IMR-90 (cell line): ENCODE results near the gene FKRP. TPM values are rescaled to one million over a fixed set of nuclear protein-coding genes. Genes with fewer than 3 reads are reported as not detected.
A peak's percentile ranks its signal among the peaks of the same experiment; 100 is the strongest.

Source experiments
- ATAC-seq: fragments of 200-7000 bp; cut with Tn5 transposase; 2 replicates; pipeline ENCODE4 v1.9.1; 2020; ENCODE audit warnings: low read depth, mild to moderate bottlenecking, moderate library complexity
- BruUV-seq: library from RNA; stranded (reverse); fragments of 400-500 nt; replicated peaks from 2 replicates; lab custom pipeline; 2021; lab: Mats Ljungman, UMichigan
- CTCF ChIA-PET: fragments of 300-600 bp; formaldehyde crosslinking; extraction: SDS; loops from one replicate; lab custom pipeline; 2021; ENCODE audit warnings: antibody characterized with exemption; lab: Yijun Ruan, JAX
- POLR2A ChIA-PET: fragments of 300-600 bp; sonication (Branson Sonifier 250); formaldehyde crosslinking; loops from one replicate; lab custom pipeline; 2022; ENCODE audit warnings: antibody characterized with exemption; ENCODE audit not compliant: unreplicated experiment; lab: Charles Lee
- DNase-seq: peaks from one replicate; pipeline ENCODE4 v3.0.0; 2013
- H2AFZ ChIP-seq: replicated peaks from 2 replicates; pipeline ENCODE3; 2013; ENCODE audit warnings: low read length, mild to moderate bottlenecking; ENCODE audit not compliant: poor library complexity
- H2AK5ac ChIP-seq: 2 replicates; pipeline ENCODE4 v1.6.1; 2013; ENCODE audit warnings: low read depth, low read length, inconsistent platforms
- H2AK9ac ChIP-seq: replicated peaks from 2 replicates; pipeline ENCODE3; 2013; ENCODE audit warnings: mild to moderate bottlenecking, low read depth, low read length, moderate library complexity; ENCODE audit not compliant: poor library complexity
- H2BK120ac ChIP-seq: 2 replicates; pipeline ENCODE4 v1.6.1; 2013; ENCODE audit warnings: low read depth, low read length, inconsistent platforms
- H2BK15ac ChIP-seq: 3 replicates; pipeline ENCODE4 v1.6.1; 2013; ENCODE audit warnings: low read depth, low read length, inconsistent platforms
- H2BK20ac ChIP-seq: 2 replicates; pipeline ENCODE4 v1.6.1; 2013; ENCODE audit warnings: low read depth, mild to moderate bottlenecking, inconsistent platforms, low read length, moderate library complexity
- H2BK5ac ChIP-seq: 2 replicates; pipeline ENCODE4 v1.6.1; 2013; ENCODE audit warnings: mild to moderate bottlenecking, low read depth, low read length, inconsistent platforms; ENCODE audit not compliant: poor library complexity, severe bottlenecking
- H3K14ac ChIP-seq: replicated peaks from 2 replicates; pipeline ENCODE4 v1.6.1; 2013; ENCODE audit warnings: low read depth, low read length, inconsistent platforms
- H3K18ac ChIP-seq: 2 replicates; pipeline ENCODE4 v1.6.1; 2013; ENCODE audit warnings: low read depth, low read length, control low read depth
- H3K23ac ChIP-seq: 2 replicates; pipeline ENCODE4 v1.6.1; 2013; ENCODE audit warnings: low read depth, low read length, inconsistent platforms
- H3K27ac ChIP-seq: 2 replicates; pipeline ENCODE4 v1.5.1; 2013; ENCODE audit warnings: mild to moderate bottlenecking, control low read depth, low read length; ENCODE audit not compliant: insufficient read depth
- H3K27me3 ChIP-seq: 2 replicates; pipeline ENCODE4 v1.6.1; 2013; ENCODE audit warnings: low read length; ENCODE audit not compliant: control insufficient read depth, insufficient read depth
- H3K36me3 ChIP-seq: 2 replicates; pipeline ENCODE4 v1.6.1; 2013; ENCODE audit warnings: low read length, mixed read lengths; ENCODE audit not compliant: control insufficient read depth, insufficient read depth
- H3K4ac ChIP-seq: 2 replicates; pipeline ENCODE4 v1.6.1; 2013; ENCODE audit warnings: low read depth, low read length, inconsistent platforms
- H3K4me1 ChIP-seq: 2 replicates; pipeline ENCODE4 v1.6.1; 2013; ENCODE audit warnings: low read length, mixed read lengths; ENCODE audit not compliant: control insufficient read depth, insufficient read depth
- H3K4me2 ChIP-seq: 2 replicates; pipeline ENCODE4 v1.6.1; 2013; ENCODE audit warnings: low read depth, mild to moderate bottlenecking, control low read depth, low read length, moderate library complexity
- H3K4me3 ChIP-seq: 2 replicates; pipeline ENCODE4 v1.5.1; 2013; ENCODE audit warnings: low read depth, mild to moderate bottlenecking, control low read depth, low read length, moderate library complexity; ENCODE audit not compliant: insufficient read depth
- H3K56ac ChIP-seq: 2 replicates; pipeline ENCODE4 v1.6.1; 2013; ENCODE audit warnings: low read length, inconsistent platforms; ENCODE audit not compliant: insufficient read depth; ENCODE audit errors: extremely low read depth
- H3K79me1 ChIP-seq, 2 experiments: 2 replicates each; pipeline ENCODE4 v1.6.1; 2013; ENCODE audit warnings: low read length in 2 of 2, inconsistent platforms in 1 of 2, low read depth in 1 of 2
- H3K9ac ChIP-seq: 2 replicates; pipeline ENCODE4 v1.6.1; 2013; ENCODE audit warnings: low read depth, low read length, control low read depth
- H3K9me1 ChIP-seq: 2 replicates; pipeline ENCODE4 v1.6.1; 2013; ENCODE audit warnings: low read length, inconsistent platforms; ENCODE audit not compliant: insufficient read depth
- H3K9me3 ChIP-seq: 2 replicates; pipeline ENCODE4 v1.6.1; 2013; ENCODE audit warnings: low read length; ENCODE audit not compliant: control insufficient read depth, insufficient read depth
- H4K20me1 ChIP-seq: 2 replicates; pipeline ENCODE4 v1.6.1; 2013; ENCODE audit warnings: low read length, inconsistent platforms; ENCODE audit not compliant: insufficient read depth
- H4K5ac ChIP-seq: 2 replicates; pipeline ENCODE4 v1.6.1; 2013; ENCODE audit warnings: mild to moderate bottlenecking, low read depth, low read length, control low read depth
- H4K8ac ChIP-seq, 2 experiments: 2 replicates each; pipeline ENCODE4 v1.6.1; 2013; ENCODE audit warnings: low read depth in 2 of 2, low read length in 2 of 2, control low read depth in 1 of 2, inconsistent platforms in 1 of 2
- H4K91ac ChIP-seq: 2 replicates; pipeline ENCODE4 v1.6.1; 2013; ENCODE audit warnings: low read depth, low read length, inconsistent platforms; ENCODE audit not compliant: insufficient read depth
- POLR2A ChIP-seq: IDR thresholded peaks from 2 replicates; pipeline ENCODE4 v1.6.1; 2012; ENCODE audit warnings: mild to moderate bottlenecking, low read depth, low read length
- USF2 ChIP-seq: fragments of 150-350 bp; IDR thresholded peaks from 2 replicates; pipeline ENCODE4 v1.6.1; 2017; ENCODE audit warnings: mild to moderate bottlenecking, antibody characterized with exemption, low read length, low read depth
- WGBS, 2 experiments: methylation state at CpG; one replicate each; pipeline versions ENCODE4 v1.1.5 to v1.1.7; 2013; ENCODE audit warnings: missing lambda C conversion rate in 2 of 2; ENCODE audit not compliant: insufficient read length in 1 of 2; ENCODE audit errors: extremely low coverage in 2 of 2; 5-methylcytosine and 5-hydroxymethylcytosine counted together
- dilution Hi-C: fragments of 300-500 bp; cut with HindIII; formaldehyde crosslinking; loops from one replicate; pipeline ENCODE4 v1.14.3; 2018; ENCODE audit warnings: low sequenced_read_pairs; ENCODE audit not compliant: unreplicated experiment
- in situ Hi-C: fragments of 300-500 bp; cut with MboI; formaldehyde crosslinking; loops from 3 replicates; pipeline ENCODE4 v1.14.3; 2019; ENCODE audit warnings: low sequenced_read_pairs, inconsistent platforms, mixed read lengths
- intact Hi-C: fragments of 100-400 bp; cut with micrococcal nuclease; formaldehyde crosslinking; loops from 2 replicates; pipeline ENCODE4 v1.10.0; 2022
- polyA plus RNA-seq, 3 experiments: library from polyadenylated mRNA; depleted of rRNA; stranded (reverse); fragments of >200 nt; gene quantifications; 2 replicates each; pipeline ENCODE4 v1.2.3, GENCODE V29; 2012; ENCODE audit warnings: low replicate concordance in 1 of 3
- total RNA-seq: library from RNA; depleted of rRNA; stranded (reverse); fragments of >200 nt; gene quantifications from 2 replicates; pipeline ENCODE4 v1.2.3, GENCODE V29; 2012
- TF ChIP-seq, protein P1 (sequence below): fragments of 150-350 bp; IDR thresholded peaks from 2 replicates; pipeline ENCODE4 v1.6.1; 2016; ENCODE audit warnings: low read depth, mild to moderate bottlenecking, low read length, moderate library complexity, borderline replicate concordance

The FKRP gene
- total and polyA plus RNA-seq, 2 of the 4 experiments (the other 2 are of a cell fraction) = 6.1 to 25.3 TPM

- intact Hi-C loops (no loop called here), in situ Hi-C loops (loop anchor here (10.0 kb wide), 1 partner anchor 58 kb away; no protein-coding TSS in a partner anchor), dilution Hi-C loops (no loop called here)
- ChIA-PET POLR2A (interaction anchor here (1.2 kb wide), 1 partner anchor 445 kb away, joined by 4 read pairs; no protein-coding TSS in a partner anchor), CTCF (interaction anchor here (0.6 to 1.4 kb wide), 3 partner anchors 12 to 54 kb away, joined by 3 to 6 read pairs (median 4); no protein-coding TSS in a partner anchor)
- Histone ChIP-seq H3K56ac (peak overlapping the region; percentile 98), H2BK20ac (no peak overlapping the region), H2BK120ac (peak overlapping the region; percentile 66; the same call in 1 of the 2 replicates), H3K18ac (peak overlapping the region; percentile 76), H3K23ac (peak overlapping the region; percentile 96; the same call in 1 of the 2 replicates), H3K4me2 (peak overlapping the region; percentile 82; the same call in 1 of the 2 replicates), H3K14ac (peak overlapping the region; percentile 90), H2AK9ac (peak overlapping the region; percentile 100), H3K27me3 (no peaks in the 10 kb centered on the region), H4K20me1 (peaks cover 52% of the 10 kb centered on the region), H3K4me1 (peaks cover 12% of the 10 kb centered on the region), H3K27ac (peak overlapping the region; percentile 84), H4K8ac (peak overlapping the region; percentile 4 to 89; a peak in 3 of 4 replicates), H2BK15ac (0 out of 3 replicates have a peak overlapping the region, but pooled peaks have one; percentile 1), H3K9me3 (no peaks in the 10 kb centered on the region), H4K5ac (peak overlapping the region; percentile 66), H3K9ac (peak overlapping the region; percentile 99), H3K4me3 (peak overlapping the region; percentile 97), H2BK5ac (peak overlapping the region; percentile 73), H3K79me1 (peaks cover 13 to 52% of the 10 kb centered on the region in 2 experiments; a peak in 3 of 4 replicates), H2AFZ (peak overlapping the region; percentile 81), H2AK5ac (peak overlapping the region; percentile 36), H3K36me3 (peaks cover 32% of the 10 kb centered on the region), H3K9me1 (peaks cover 9% of the 10 kb centered on the region), H4K91ac (peak overlapping the region; percentile 73), H3K4ac (peak overlapping the region; percentile 87)
- WGBS, 2 experiments = 0% methylated on average over 3 of the region's 5 CpGs; no CpG with 5 or more reads in 1 of the 2 experiments
- no peak for DNase-seq
- no peak for ATAC-seq
- TF ChIP-seq, protein P1, sequence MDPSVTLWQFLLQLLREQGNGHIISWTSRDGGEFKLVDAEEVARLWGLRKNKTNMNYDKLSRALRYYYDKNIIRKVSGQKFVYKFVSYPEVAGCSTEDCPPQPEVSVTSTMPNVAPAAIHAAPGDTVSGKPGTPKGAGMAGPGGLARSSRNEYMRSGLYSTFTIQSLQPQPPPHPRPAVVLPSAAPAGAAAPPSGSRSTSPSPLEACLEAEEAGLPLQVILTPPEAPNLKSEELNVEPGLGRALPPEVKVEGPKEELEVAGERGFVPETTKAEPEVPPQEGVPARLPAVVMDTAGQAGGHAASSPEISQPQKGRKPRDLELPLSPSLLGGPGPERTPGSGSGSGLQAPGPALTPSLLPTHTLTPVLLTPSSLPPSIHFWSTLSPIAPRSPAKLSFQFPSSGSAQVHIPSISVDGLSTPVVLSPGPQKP = no peak
- TF ChIP-seq USF2 (no peak; the same call in 1 of the 2 replicates), POLR2A (no peak; the same call in 1 of the 2 replicates)
- BruUV-seq = no TSS peak
Observed at GRCh38 chr19:46787040-46787330, 41.1 kb downstream of the FKRP start.
